ENCODE data around the gene KRTAP10-6.
"Not testable (repeated sequence)": the region's sequence is repeated elsewhere in the genome, so short reads cannot be mapped to it uniquely, and the experiment has no call there.

KRTAP10-6 gene

GRCh38 chr21:44617071-44617501 is 24.8 kb upstream of the KRTAP10-6 start:
- no peak for DNase-seq (ENCODE audit: low read depth in 2 of 2)

DNA sequence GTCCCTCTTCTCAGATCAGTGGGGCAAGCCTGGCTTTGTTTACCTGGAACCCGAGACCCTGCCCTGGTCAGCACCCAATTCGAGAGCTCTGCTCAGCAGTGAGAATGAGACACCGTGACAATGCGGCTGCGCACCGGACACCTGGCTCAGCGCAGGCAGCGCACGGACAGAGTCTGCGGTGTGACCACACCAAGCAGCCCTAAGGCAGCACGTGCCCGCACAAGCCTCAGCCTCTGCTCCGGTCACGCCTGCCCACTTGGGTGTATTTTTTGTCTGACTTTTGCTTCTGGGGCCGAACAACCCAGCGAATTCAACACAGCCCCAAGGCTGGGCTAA is 24.3 kb upstream of the KRTAP10-6 start:
- no peak for DNase-seq (ENCODE audit: low read depth in 2 of 2)

DNA sequence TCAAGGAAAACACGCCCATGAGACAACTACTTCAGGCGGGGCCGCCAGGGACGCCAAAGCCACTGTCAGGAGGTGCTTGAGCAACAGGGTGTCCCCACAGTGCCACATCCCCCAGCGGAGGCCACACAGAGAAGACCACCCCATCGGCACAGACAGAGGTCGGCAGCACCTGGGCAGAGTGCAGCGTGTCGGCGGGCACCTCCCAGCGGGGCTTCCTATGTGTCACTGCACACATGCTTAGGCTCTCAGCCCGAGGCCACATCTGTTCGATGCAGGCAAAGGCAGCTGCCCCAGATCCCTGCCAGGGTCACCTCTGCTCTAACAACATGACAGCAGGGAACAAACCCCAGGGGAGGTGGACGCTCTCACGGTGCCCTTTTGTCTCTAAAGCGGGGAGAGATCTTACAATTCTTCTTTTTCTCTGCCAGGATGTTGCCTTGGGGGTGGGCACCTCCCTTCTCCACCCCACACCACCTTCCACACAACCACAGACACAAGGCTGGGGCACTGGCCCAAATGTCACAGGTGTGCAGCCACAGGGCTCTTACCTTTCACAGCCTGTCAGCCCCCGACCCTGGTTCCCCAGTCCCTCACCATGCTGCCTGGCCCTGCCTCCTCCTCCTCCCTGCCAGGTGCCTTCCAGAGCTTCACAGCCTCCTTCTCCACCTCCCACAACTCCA is 23.7 kb upstream of the KRTAP10-6 start:
- no peak for DNase-seq (ENCODE audit: low read depth in 2 of 2)

DNA sequence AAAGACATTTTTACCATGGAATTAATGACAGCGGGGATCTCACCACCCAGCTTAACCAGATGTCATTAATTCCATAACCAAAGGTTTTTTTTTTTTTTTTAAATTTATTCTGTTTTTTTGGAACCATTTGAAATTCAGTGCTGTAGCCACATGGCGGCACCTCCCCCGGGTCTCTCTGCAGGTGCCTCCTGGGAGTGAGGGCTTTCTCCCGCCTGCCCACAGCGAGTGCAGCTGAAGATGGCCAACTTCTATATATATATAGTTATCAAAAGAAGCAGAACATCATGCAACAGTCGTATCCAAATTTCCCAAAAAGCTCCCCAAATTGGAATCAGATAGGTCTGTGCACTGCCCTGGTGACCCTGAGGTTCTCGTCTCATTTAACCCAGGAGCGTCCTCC is 23.2 kb upstream of the KRTAP10-6 start:
- no peak for DNase-seq (ENCODE audit: low read depth in 2 of 2)

- no peak for DNase-seq (ENCODE audit: low read depth in 2 of 2)
These were observed 22.7 kb upstream of the KRTAP10-6 start for GRCh38 chr21:44614961-44615391.

GRCh38 chr21:44614161-44614631 is 21.9 kb upstream of the KRTAP10-6 start:
- no peak for DNase-seq (ENCODE audit: low read depth in 2 of 2)

GRCh38 chr21:44613386-44614155 is 21.3 kb upstream of the KRTAP10-6 start:
- no peak for DNase-seq (ENCODE audit: low read depth in 2 of 2)

GRCh38 chr21:44612669-44613229 is 20.4 kb upstream of the KRTAP10-6 start:
- no peak for DNase-seq (ENCODE audit: low read depth in 2 of 2)

DNA sequence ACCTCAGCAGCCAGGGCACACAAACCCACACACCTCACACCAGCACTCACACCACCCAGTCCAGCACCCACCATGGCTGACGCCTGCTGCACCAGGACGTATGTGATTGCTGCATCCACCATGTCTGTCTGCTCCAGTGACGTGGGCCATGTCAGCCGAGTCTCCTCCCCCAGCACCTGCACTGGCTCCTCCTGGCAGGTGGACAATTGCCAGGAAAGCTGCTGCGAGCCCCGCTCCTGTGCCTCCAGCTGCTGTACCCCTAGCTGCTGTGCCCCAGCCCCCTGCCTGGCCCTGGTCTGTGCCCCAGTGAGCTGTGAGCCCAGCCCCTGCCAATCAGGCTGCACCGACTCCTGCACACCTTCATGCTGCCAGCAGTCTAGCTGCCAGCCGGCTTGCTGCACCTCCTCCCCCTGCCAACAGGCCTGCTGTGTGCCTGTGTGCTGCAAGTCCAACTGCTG is 19.8 kb upstream of the KRTAP10-6 start, which contains the start of gene KRTAP10-8:
TSS of gene KRTAP10-8 (plus strand) at position 51 of the 458 bp plus-strand sequence. CDS start at position 73, 22 bp downstream.
- no peak for DNase-seq (ENCODE audit: low read depth in 2 of 2)

GRCh38 chr21:44611551-44611950 is 19.2 kb upstream of the KRTAP10-6 start:
- no peak for DNase-seq (ENCODE audit: low read depth in 2 of 2)

- not testable (repeated sequence) for DNase-seq (ENCODE audit: low read depth in 2 of 2)
These were observed 18.0 kb upstream of the KRTAP10-6 start for GRCh38 chr21:44610157-44610843.

DNA sequence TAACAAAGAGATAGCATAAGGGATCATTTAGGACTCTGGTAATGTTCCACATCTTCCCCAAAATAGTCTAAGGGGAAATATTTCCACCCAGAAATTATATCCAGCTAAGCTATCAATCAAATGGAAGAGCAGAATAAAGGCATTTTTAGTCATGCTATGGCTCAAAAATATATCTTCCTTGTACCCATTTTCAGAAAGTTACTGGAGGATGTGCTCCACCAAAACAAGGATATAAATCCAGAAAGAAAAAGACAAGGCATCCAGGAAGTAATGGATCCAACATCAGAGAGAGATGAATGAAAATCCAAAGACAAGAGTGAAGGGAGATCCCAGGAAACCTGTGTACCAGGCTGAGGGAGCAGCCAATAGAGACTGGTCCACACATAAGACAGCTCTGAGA is 16.9 kb upstream of the KRTAP10-6 start:
- DNase-seq (ENCODE audit: low read depth in 2 of 2), result no peak

- no peak for DNase-seq (ENCODE audit: low read depth in 2 of 2)
These were observed 14.2 kb upstream of the KRTAP10-6 start for GRCh38 chr21:44606495-44606894.

DNA sequence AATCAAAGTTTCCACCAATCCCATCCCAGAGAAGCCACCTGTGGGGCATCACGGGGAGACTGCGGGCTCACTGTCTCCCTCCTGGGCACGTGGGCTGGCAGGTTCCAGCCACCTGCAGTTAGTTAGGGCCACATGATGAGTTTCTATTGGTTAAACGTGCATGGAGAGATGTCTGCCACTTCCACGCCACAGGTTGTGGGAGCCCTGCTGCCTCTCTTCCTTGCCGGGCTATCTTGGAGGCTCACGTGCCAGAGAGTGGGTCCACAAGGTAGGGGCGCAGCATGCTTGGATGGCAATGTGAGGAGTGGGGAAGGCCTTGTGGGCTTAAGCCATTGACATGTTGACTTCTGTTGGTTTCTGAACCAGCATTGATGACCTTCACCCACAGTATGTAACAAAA is 11.6 kb upstream of the KRTAP10-6 start:
- DNase-seq (ENCODE audit: low read depth in 2 of 2), result no peak

DNA sequence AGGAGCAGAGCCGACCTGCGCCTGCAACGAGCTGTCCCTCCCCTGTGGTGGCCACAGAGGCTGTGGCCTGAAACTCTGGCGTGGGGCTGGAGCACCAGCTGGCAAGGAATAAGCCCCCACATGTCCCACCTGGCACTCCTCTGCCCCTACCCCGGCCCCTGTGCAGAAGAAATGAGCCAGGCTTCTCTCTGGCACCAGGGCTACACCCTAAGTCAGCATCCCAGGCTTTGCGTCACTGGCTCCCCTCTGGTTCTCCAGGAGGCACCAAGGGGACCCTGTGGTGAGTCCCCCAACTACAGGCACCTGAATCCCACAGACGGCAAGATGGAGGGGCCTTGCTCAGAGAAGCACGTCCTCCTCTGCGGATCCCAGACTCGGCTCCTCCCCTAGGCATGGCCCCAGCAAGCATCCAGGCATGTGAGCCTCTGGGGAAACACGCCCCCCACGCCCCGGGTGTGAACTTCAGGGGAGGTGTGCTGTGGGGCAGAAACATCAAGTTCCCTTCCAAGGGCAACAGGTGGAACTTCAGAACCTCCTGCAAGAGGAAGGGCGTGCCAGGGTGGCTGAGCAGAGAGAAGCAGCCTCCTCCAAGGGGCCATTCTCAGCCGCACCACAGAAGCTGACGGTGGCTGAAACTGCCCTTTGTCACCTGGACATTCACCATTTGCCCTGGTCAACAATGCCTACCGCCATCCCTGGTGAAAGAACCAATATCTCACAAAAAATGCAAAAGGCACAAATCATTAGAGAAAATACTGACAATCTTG is 11.0 kb upstream of the KRTAP10-6 start:
- DNase-seq (ENCODE audit: low read depth in 2 of 2), result no peak

- DNase-seq (ENCODE audit: low read depth in 2 of 2), result no peak
These were observed 10.2 kb upstream of the KRTAP10-6 start for GRCh38 chr21:44602463-44602850.

DNA sequence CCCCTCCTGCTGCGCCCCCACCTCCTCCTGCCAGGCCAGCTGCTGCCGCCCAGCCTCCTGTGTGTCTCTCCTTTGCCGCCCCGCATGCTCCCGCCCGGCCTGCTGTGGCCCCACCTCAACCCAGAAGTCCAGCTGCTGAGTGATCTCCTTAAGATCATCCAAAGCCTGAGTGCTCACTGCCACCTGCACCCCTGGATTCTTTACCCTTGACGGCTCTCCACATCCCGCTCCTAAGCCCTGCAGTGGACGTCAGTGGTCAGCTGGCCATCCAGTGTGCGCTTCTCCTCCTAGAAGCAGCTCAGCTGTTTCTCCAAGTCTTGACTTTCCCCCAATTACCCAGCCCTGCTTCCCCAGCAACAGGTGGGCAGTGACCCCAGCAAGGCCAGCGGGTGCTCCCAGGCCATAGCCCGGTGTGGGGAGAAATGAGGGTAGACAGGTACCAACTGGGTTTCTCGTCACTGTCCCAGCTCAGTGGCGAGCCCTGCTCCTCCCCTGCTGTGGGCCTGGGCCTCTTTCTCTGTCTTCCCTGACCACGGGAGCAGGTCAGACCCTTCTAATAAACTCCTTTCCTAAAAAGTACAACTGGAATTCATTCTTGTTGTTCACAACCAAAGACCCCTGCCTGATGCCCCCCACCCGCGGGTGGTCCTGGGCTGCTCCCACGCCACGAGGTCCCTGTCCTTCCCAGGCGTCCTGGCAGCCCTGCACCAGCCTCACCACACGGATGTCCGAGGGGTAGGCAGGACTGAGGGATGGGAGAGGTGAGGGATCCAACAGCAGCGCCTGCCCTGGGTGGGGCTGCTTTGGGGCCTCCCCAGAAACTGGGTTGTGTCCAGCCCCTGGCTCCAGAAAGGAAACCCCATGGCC is 9.5 kb upstream of the KRTAP10-6 start:
- DNase-seq (ENCODE audit: low read depth in 2 of 2), result no peak

DNA sequence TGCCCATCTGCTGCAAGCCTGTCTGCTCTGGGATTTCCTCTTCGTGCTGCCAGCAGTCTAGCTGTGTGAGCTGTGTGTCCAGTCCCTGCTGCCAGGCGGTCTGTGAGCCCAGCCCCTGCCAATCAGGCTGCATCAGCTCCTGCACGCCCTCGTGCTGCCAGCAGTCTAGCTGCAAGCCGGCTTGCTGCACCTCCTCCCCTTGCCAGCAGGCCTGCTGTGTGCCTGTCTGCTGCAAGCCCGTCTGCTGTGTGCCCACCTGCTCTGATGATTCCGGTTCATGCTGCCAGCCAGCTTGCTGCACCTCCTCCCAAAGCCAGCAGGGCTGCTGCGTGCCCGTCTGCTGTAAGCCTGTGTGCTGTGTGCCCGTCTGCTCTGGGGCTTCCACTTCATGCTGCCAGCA is 8.8 kb upstream of the KRTAP10-6 start:
- not testable (repeated sequence) for DNase-seq (ENCODE audit: low read depth in 2 of 2)

GRCh38 chr21:44600118-44600978 is 8.0 kb upstream of the KRTAP10-6 start, which contains the start of gene KRTAP10-7:
Gene KRTAP10-7, plus strand, starts transcription at chr21:44600597. Its CDS starts 25 bp downstream, at chr21:44600622.
- not testable (repeated sequence) for DNase-seq (ENCODE audit: low read depth in 2 of 2)

Measured in stimulated activated CD8-positive, alpha-beta memory T cell treated with anti-CD3 and anti-CD28 coated beads, Interleukin-7, amount 100 ng/mL, for 4 hours (primary cell).